ENCODE measurements around the gene SSBP2. TPM values are rescaled to one million over a fixed set of nuclear protein-coding genes. Genes with fewer than 3 reads are reported as not detected.

Gene SSBP2
- total RNA-seq, 2 donors from 2014 or later: 11.1 to 28.0 TPM

GRCh38 chr5:81768935-81769452, 18.1 kb upstream of the SSBP2 start:
- intact Hi-C loops (cut with DNase I): no loop called here
- H3K4me1 ChIP-seq: no peaks in the 10 kb centered on the region
- H3K9me3 ChIP-seq: no peaks in the 10 kb centered on the region
- no peak for DNase-seq
- H3K27me3 ChIP-seq: no peaks in the 10 kb centered on the region
- H3K27ac ChIP-seq: no peak overlapping the region
- no peak overlapping the region for H3K9ac ChIP-seq (ENCODE audit: low read depth in 2 of 2, low read length in 2 of 2)
- TF ChIP-seq, protein P1, sequence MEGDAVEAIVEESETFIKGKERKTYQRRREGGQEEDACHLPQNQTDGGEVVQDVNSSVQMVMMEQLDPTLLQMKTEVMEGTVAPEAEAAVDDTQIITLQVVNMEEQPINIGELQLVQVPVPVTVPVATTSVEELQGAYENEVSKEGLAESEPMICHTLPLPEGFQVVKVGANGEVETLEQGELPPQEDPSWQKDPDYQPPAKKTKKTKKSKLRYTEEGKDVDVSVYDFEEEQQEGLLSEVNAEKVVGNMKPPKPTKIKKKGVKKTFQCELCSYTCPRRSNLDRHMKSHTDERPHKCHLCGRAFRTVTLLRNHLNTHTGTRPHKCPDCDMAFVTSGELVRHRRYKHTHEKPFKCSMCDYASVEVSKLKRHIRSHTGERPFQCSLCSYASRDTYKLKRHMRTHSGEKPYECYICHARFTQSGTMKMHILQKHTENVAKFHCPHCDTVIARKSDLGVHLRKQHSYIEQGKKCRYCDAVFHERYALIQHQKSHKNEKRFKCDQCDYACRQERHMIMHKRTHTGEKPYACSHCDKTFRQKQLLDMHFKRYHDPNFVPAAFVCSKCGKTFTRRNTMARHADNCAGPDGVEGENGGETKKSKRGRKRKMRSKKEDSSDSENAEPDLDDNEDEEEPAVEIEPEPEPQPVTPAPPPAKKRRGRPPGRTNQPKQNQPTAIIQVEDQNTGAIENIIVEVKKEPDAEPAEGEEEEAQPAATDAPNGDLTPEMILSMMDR (IDR thresholded peaks at IDR 0.05): no peak
- H3K4me3 ChIP-seq: no peak overlapping the region
- H3K36me3 ChIP-seq: no peaks in the 10 kb centered on the region

GRCh38 chr5:81767938-81768337, 17.0 kb upstream of the SSBP2 start:
- no peaks in the 10 kb centered on the region for H3K36me3 ChIP-seq
- H3K27me3 ChIP-seq: no peaks in the 10 kb centered on the region
- DNase-seq: no peak
- no peak overlapping the region for H3K27ac ChIP-seq
- no peak overlapping the region for H3K9ac ChIP-seq (ENCODE audit: low read depth in 2 of 2, low read length in 2 of 2)
- no peaks in the 10 kb centered on the region for H3K9me3 ChIP-seq
- TF ChIP-seq, protein P1 (IDR thresholded peaks at IDR 0.05): no peak
- intact Hi-C loops (cut with DNase I): no loop called here
- no peak overlapping the region for H3K4me3 ChIP-seq
- no peaks in the 10 kb centered on the region for H3K4me1 ChIP-seq

- no peak overlapping the region for H3K4me3 ChIP-seq
- H3K9ac ChIP-seq (ENCODE audit: low read depth in 2 of 2, low read length in 2 of 2): no peak overlapping the region
These were observed 16.2 kb upstream of the SSBP2 start for GRCh38 chr5:81767097-81767496.

GRCh38 chr5:81766611-81767010, 15.7 kb upstream of the SSBP2 start:
- DNase-seq: no peak
- Histone ChIP-seq H3K27me3 (no peaks in the 10 kb centered on the region), H3K4me1 (no peaks in the 10 kb centered on the region), H3K27ac (no peak overlapping the region), H3K36me3 (no peaks in the 10 kb centered on the region), H3K9me3 (no peaks in the 10 kb centered on the region), H3K4me3 (no peak overlapping the region), H3K9ac (ENCODE audit: low read depth in 2 of 2, low read length in 2 of 2) (no peak overlapping the region)
- TF ChIP-seq, protein P1 (IDR thresholded peaks at IDR 0.05): no peak
- intact Hi-C loops (cut with DNase I): no loop called here

More at GRCh38 chr5:81767097-81767496, 16.2 kb upstream of the SSBP2 start:
- intact Hi-C loops (cut with DNase I): no loop called here
- no peaks in the 10 kb centered on the region for H3K4me1 ChIP-seq
- no peaks in the 10 kb centered on the region for H3K36me3 ChIP-seq
- DNase-seq: no peak
- TF ChIP-seq, protein P1 (IDR thresholded peaks at IDR 0.05): no peak
- H3K27me3 ChIP-seq: no peaks in the 10 kb centered on the region
- H3K27ac ChIP-seq: no peak overlapping the region
- no peaks in the 10 kb centered on the region for H3K9me3 ChIP-seq

GRCh38 chr5:81763294-81763928, 12.5 kb upstream of the SSBP2 start:
- no peak for DNase-seq
- no peaks in the 10 kb centered on the region for H3K36me3 ChIP-seq
- no peaks in the 10 kb centered on the region for H3K27me3 ChIP-seq
- intact Hi-C loops (cut with DNase I): no loop called here
- no peak overlapping the region for H3K4me3 ChIP-seq
- H3K4me1 ChIP-seq: no peaks in the 10 kb centered on the region
- H3K9me3 ChIP-seq: no peaks in the 10 kb centered on the region
- no peak overlapping the region for H3K9ac ChIP-seq (ENCODE audit: low read depth in 2 of 2, low read length in 2 of 2)
- TF ChIP-seq, protein P1 (IDR thresholded peaks at IDR 0.05): no peak
- H3K27ac ChIP-seq: no peak overlapping the region

Data from colonic mucosa (tissue), 4 donors.